GM19043 (cell line): ENCODE data around the gene SLC30A4.
"Not testable (repeated sequence)": the region's sequence is repeated elsewhere in the genome, so short reads cannot be mapped to it uniquely, and the experiment has no call there.

Source experiments
- ATAC-seq: cut with Tn5 transposase; IDR thresholded peaks from one replicate; pipeline ENCODE4 v1.9.1; 2021; ENCODE audit warnings: low read depth; ENCODE audit not compliant: unreplicated experiment

Gene SLC30A4

GRCh38 chr15:45522328-45523165 lies at the start of gene SLC30A4:
SLC30A4 (minus strand) TSS chr15:45522755; CDS start chr15:45522354, 401 bp downstream.
- peak; percentile 64 for ATAC-seq

GRCh38 chr15:45555934-45556608 lies 33.5 kb upstream of the SLC30A4 start:
- no peak for ATAC-seq

GRCh38 chr15:45551676-45552075 lies 29.1 kb upstream of the SLC30A4 start:
- no peak for ATAC-seq

DNA sequence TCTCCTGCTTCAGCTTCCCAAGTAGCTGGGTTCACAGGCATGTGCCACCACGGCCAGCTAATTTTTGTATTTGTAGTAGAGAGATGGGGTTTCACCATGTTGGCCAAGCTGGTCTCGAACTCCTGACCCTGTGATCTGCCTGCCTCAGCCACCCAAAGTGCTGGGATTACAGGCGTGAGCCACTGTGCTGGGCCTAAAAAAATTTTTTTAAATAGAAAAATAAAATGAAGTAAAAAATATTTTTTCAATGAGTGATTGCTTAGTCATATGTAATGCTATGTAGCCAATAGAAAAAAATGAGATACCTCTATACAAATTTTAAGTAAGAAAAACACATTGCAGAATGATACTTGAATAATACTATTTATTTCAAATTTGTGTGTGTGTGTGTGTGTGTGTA lies 27.9 kb upstream of the SLC30A4 start:
- no peak for ATAC-seq

GRCh38 chr15:45549541-45550220 lies 27.1 kb upstream of the SLC30A4 start:
- no peak for ATAC-seq

DNA sequence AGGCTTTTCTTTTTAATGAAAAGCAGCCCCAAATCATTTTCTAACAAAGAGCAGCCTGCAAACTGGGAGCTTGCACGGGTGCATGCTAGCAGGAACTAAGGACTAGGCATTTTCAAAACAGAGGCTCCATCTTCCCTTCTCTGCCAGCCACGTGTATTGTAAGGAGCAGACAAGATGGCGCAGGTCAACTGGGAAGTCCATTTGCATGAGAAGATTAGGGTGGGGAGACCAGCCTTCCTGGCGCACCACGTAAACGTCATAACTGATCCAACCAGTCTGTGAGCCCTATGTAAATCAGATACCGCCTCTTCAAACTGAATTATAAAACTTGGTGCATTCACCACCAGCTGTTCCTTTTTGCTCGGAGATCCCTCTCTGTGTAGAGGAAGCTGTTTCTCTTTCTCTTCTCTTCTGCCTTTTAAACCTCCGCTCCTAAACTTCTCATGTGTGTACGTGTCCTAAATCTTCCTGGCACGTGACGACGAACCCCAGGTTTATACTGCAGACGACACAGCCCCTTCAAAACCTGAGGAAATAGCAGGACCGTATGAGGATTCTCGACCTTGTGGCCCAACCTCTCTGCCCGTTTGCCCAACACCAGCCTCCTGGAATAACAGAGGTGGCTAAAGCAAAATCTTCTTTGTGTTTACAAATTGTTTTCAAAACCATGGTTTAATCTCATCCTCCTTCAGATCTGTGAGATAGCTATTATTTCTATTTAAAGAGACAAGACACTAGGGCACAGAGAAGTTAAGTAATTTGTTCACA lies 26.4 kb upstream of the SLC30A4 start:
- no peak for ATAC-seq

DNA sequence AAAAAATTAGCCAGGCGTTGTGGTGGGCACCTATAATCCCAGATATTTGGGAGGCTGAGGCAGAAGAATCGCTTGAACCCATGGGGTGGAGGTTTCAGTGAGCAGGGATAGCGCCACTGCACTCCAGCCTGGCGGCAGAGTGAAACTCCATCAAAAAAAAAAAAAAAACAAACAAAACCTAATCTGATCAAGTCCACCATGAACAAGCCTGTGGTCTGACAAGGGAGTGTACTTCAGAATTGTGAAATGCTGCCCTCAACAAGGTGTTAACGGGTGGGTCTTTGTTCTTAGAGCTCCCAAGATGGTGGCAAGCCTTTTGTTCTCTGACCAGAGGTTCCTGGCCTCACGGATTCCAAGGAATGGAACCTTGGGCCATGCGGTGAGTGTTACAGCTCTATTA lies 24.2 kb upstream of the SLC30A4 start:
- ATAC-seq: no peak

DNA sequence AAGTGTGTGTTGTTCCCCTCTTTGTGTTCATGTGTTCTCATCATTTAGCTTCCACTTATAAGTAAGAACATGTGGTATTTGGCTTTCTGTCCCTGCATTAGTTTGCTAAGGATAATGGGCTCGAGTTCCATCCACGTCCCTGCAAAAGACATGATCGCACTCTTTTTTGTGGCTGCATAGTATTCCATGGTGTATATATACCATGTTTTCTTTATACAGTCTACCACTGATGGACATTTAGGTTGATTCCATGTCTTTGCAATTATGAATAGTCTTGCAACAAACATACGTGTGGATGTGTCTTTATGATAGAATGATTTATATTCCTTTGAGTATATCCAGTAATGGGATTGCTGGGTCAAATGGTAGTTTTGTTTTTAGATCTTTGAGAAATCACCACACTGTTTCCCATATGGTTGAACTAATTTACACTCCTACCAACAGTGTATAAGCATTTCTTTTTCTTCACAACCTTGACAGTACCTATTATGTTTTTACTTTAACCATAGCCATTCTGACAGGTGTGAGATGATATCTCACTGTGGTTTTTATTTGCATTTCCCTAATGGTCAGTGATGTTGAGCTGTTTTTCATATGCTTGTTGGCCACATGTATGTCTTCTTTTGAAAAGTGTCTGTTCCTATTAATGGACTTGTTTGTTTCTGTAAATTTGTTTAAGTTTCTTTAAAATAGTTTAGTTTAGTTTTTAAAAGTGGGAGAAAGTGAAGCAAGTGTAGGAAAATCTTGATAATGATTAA lies 21.9 kb upstream of the SLC30A4 start:
- ATAC-seq: no peak

- ATAC-seq: no peak
These were observed 20.5 kb upstream of the SLC30A4 start for GRCh38 chr15:45543051-45543450.

- ATAC-seq: no peak
These were observed 18.0 kb upstream of the SLC30A4 start for GRCh38 chr15:45540531-45540930.

GRCh38 chr15:45539680-45540079 lies 17.1 kb upstream of the SLC30A4 start:
- no peak for ATAC-seq

DNA sequence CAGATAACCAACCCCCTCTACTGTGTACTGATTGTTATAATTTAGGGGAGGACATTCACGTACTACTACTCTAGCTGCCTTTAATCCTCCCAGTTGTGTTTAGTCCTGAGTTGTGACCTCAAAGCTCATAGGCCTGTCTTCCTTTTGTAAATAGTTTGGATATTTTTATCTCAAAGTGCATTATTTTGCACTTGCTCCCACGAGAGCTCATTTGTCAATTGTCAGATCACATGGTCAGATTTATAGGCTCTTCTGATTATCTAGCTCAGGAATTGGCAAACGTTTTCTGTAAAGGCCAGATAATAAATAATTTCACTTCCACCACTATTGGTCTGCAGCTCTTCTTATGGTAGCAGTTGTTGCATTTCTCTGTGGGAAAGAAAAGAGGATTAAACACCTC lies 14.4 kb upstream of the SLC30A4 start:
- no peak for ATAC-seq

DNA sequence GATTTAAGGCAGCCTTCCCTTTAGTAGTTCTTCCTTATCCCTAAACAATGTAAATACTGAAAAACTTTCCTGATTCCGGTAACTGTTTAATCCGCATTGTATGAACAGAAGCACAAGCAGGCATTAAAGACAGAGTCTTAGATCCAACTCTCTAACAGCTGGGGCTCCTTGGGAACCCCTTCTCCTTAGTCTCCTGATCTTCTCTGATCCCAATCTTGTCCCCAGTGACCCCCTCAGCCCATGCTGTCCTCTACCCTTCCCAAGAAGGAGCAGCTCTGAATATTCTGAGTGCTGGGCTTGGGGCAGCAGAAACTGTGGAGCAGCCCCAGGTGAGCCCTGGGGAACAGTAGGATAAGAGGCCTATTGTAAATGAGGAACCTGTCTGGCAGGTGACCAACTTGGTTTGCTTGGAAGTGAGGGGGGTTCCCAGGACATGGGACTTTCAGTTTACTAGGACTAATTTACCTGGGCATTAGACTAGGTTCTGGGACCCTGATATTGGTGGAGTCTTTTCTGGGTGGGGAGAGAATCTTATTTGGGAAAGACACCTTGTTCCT lies 13.0 kb upstream of the SLC30A4 start:
- no peak for ATAC-seq

DNA sequence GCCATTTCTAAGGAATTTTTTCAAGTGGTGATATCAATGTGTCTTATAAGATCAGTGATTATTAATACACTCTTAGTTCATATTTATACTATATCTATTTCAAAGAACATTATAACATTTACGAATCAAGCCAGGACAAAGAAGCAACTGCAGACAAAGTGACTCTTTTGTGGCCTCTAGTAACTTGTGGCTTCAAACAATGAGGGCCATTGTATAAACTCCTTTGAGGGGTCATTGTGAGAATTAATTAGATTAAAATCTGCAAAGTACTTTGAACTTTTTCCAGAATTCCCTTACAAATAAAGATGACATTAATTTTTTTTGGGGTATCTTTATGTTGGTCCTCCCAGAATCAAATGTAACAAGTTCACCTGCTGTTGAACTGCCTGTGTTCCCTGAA lies 12.3 kb upstream of the SLC30A4 start:
- ATAC-seq: no peak

DNA sequence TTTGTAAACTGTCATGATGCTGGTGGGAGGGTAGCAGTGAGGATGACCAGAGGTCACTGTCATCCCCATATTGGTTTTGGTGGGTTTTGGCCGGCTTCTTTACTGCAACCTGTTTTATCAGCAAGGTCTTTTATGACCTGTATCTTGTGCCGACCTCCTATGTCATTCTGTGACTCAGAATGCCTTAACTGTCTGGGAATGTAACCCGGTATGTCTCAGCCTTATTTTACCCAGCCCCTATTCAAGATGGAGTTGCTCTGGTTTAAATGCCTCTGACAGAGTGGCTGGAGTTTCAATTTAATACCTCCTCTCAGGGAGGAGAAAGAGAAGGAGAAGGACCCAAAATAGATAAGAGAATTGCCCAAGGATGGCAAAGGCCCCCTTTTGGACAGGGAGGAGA lies 10.3 kb upstream of the SLC30A4 start:
- ATAC-seq: not testable (repeated sequence)

DNA sequence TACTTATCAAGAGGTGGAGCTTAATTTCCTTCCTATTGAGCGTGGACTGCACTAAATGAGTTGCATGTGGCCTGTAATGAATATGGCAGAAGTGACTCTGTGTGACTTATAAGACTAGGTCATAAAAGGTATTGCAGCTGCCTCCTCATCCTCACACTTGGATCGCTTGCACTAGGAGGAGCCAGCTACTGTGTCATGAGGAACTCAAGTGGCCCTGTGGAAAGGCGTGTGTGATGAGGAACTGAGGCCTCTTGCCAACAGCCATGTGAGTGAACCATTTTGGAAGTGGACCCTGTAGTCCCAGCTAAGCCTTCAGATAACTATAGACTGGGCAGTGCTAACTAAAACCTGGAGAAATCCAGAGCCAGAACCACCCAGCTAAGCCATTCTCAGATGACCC lies 7.1 kb upstream of the SLC30A4 start:
- ATAC-seq: no peak

DNA sequence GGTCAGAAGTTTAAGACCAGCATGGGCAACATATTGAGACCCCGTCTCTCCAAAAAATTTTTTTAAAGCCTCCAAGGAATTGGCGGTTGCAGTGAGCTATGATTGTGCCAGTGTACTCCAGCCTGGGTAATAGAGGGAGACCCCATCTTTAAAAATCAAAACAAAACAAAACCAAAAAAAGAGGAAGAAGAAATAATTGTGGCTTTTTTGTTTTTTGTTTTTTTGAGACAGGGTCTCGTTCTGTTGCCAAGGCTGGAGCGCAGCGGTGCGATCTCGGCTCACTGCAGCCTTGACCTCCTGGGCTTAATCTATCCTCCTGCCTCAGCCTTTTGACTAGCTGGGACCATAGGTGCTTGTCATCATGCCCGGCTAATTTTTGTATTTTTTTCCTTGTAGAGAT lies 4.5 kb upstream of the SLC30A4 start:
- ATAC-seq: no peak

- no peak for ATAC-seq
These were observed 558 bp upstream of the SLC30A4 start for GRCh38 chr15:45523166-45523460.

DNA sequence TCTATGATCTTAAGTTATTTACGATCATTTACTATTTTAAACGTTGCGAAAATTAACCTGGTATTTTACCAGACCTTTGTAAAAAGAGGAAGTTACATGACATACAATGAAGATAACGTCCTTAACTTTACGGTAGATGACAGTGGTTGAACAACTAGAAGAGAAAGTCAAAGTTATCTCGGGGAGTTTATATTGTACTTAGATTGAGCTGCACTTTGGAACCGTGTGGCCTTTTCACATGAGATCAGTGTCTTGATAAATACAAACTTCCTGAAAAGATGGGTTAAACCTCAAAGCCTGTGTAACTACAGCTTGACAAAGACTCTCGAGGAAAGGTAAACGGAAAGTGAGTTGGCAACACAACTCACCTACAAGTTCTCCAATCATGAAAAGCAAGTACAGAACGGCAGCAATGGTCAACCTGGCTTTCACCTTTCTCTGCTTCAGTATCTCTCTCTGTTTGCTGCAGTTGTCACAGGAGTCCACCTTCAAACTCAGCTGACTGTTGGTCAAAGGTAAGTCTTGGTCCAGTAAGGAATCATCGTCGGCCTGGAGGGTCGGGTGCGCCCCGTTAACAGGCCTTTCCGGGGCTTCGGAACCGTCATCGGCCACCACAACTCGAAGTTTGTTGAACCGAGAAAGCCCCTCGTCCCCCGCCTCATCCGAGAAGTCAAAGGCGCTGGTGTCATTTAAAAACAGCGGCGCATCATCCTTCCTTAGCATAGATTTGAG lies 793 bp downstream of the SLC30A4 start:
- no peak for ATAC-seq
